SK-N-SH (cell line): ENCODE measurements around the gene RASAL2. TPM values are rescaled to one million over a fixed set of nuclear protein-coding genes. Genes with fewer than 3 reads are reported as not detected.

Experiments used
- CTCF ChIA-PET: fragments of 300-600, 350-600 bp; formaldehyde crosslinking; extraction: SDS; loops from one replicate; lab custom pipeline; 2021; lab: Yijun Ruan, JAX
- POLR2A ChIA-PET: fragments of 350-600 bp; sonication (Branson Sonifier 250); formaldehyde crosslinking; extraction: SDS; loops from one replicate; lab custom pipeline; 2020; ENCODE audit warnings: antibody characterized with exemption, inconsistent platforms; lab: Yijun Ruan, JAX
- DNase-seq: peaks from one replicate; pipeline ENCODE4 v3.0.0; 2012
- H2AFZ ChIP-seq: fragments of 200-600 bp; sonication (generic); 2 replicates; pipeline ENCODE4 v1.8.1; 2016; ENCODE audit warnings: antibody characterized with exemption, mild to moderate bottlenecking, low read depth
- H3F3A ChIP-seq: fragments of 200-600 bp; sonication (generic); replicated peaks from 2 replicates; pipeline ENCODE3; 2016; ENCODE audit warnings: antibody characterized with exemption, mild to moderate bottlenecking; ENCODE audit not compliant: insufficient read depth
- H3K27ac ChIP-seq, 2 experiments: fragments of 200-500 bp in 1 of 2; fragments of 200-600 bp in 1 of 2; sonication (Bioruptor generic) in 1 of 2; sonication (generic), shearing (Covaris generic) in 1 of 2; 2 replicates each; pipeline versions ENCODE4 v1.5.1 to v1.6.1; 2014 to 2016; ENCODE audit warnings: low read depth in 2 of 2, inconsistent platforms in 1 of 2, low read length in 1 of 2, mild to moderate bottlenecking in 1 of 2, mixed read lengths in 1 of 2
- H3K27me3 ChIP-seq: fragments of 200-600 bp; sonication (generic), shearing (Covaris generic); 2 replicates; pipeline ENCODE4 v1.6.1; 2016; ENCODE audit warnings: mixed run types; ENCODE audit not compliant: insufficient read depth
- H3K36me3 ChIP-seq, 2 experiments: fragments of 200-500 bp in 1 of 2; fragments of 200-600 bp in 1 of 2; sonication (Bioruptor generic) in 1 of 2; sonication (generic) in 1 of 2; replicated peaks in 1 of 2; 2 replicates each; pipeline versions ENCODE3 to v1.5.1; 2014 to 2016; ENCODE audit warnings: low read length in 1 of 2, mild to moderate bottlenecking in 1 of 2; ENCODE audit not compliant: insufficient read depth in 2 of 2, control insufficient read depth in 1 of 2
- H3K4me1 ChIP-seq, 2 experiments: fragments of 200-500 bp in 1 of 2; fragments of 200-600 bp in 1 of 2; sonication (Bioruptor generic) in 1 of 2; sonication (generic), shearing (Covaris generic) in 1 of 2; 2 replicates each; pipeline versions ENCODE4 v1.5.1 to v1.6.1; 2014 to 2016; ENCODE audit warnings: low read depth in 1 of 2, low read length in 1 of 2, mixed run types in 1 of 2; ENCODE audit not compliant: insufficient read depth in 2 of 2, control insufficient read depth in 1 of 2
- H3K4me2 ChIP-seq: fragments of 200-600 bp; sonication (generic), shearing (Covaris generic); 2 replicates; pipeline ENCODE4 v1.6.1; 2017; ENCODE audit warnings: mixed run types
- H3K4me3 ChIP-seq, 2 experiments: fragments of 200-500 bp in 1 of 2; fragments of 200-600 bp in 1 of 2; sonication (Bioruptor generic) in 1 of 2; sonication (generic), shearing (Covaris generic) in 1 of 2; 2 replicates each; pipeline versions ENCODE4 v1.5.1 to v1.8.1; 2014 to 2016; ENCODE audit warnings: low read depth in 2 of 2, inconsistent platforms in 1 of 2, low read length in 1 of 2, mild to moderate bottlenecking in 1 of 2, mixed read lengths in 1 of 2, moderate library complexity in 1 of 2
- H3K79me2 ChIP-seq: fragments of 200-600 bp; sonication (generic); 2 replicates; pipeline ENCODE4 v1.8.1; 2017; ENCODE audit warnings: mild to moderate bottlenecking; ENCODE audit not compliant: insufficient read depth
- H3K9ac ChIP-seq: fragments of 200-600 bp; sonication (generic); 2 replicates; pipeline ENCODE4 v1.6.1; 2017; ENCODE audit warnings: mixed run types
- H3K9me2 ChIP-seq: fragments of 200-600 bp; sonication (generic); 2 replicates; pipeline ENCODE4 v1.6.1; 2017; ENCODE audit warnings: mixed run types
- H3K9me3 ChIP-seq: fragments of 200-600 bp; sonication (generic); 2 replicates; pipeline ENCODE4 v1.6.1; 2017; ENCODE audit warnings: mixed run types, mild to moderate bottlenecking, moderate library complexity
- H4K20me1 ChIP-seq: fragments of 200-600 bp; sonication (generic); 2 replicates; pipeline ENCODE4 v1.6.1; 2017; ENCODE audit warnings: mild to moderate bottlenecking, mixed run types; ENCODE audit not compliant: insufficient read depth
- ELF1 ChIP-seq: IDR thresholded peaks from 2 replicates; pipeline ENCODE4 v1.4.0; 2012
- FOXM1 ChIP-seq: IDR thresholded peaks from 2 replicates; pipeline ENCODE4 v1.4.0; 2012; ENCODE audit warnings: low read depth, mild to moderate bottlenecking
- GATA2 ChIP-seq: sonication (generic); formaldehyde crosslinking; IDR thresholded peaks from 2 replicates; pipeline ENCODE4 v1.5.0; 2020; ENCODE audit warnings: mild to moderate bottlenecking, missing genetic modification reagents
- POLR2AphosphoS5 ChIP-seq: IDR thresholded peaks from 2 replicates; pipeline ENCODE4 v1.6.1; 2012; ENCODE audit warnings: low read depth, low read length
- SIN3A ChIP-seq: IDR thresholded peaks from 2 replicates; pipeline ENCODE4 v1.6.1; 2012; ENCODE audit warnings: low read depth, mild to moderate bottlenecking, low read length, moderate library complexity, borderline replicate concordance
- SMC3 ChIP-seq: IDR thresholded peaks from 2 replicates; pipeline ENCODE4 v1.6.1; 2012; ENCODE audit warnings: low read depth, low read length, improper control_type of control experiment
- TCF12 ChIP-seq: IDR thresholded peaks from 2 replicates; pipeline ENCODE4 v1.4.0; 2012
- YY1 ChIP-seq: IDR thresholded peaks from 2 replicates; pipeline ENCODE4 v1.4.0; 2012; ENCODE audit warnings: low read depth, mild to moderate bottlenecking
- WGBS: methylation state at CpG from one replicate; pipeline ENCODE4 v1.1.6; 2017; ENCODE audit warnings: low lambda C conversion rate; 5-methylcytosine and 5-hydroxymethylcytosine counted together
- polyA plus RNA-seq, 3 experiments: library from polyadenylated mRNA; depleted of rRNA; stranded (reverse); fragments of >200 nt; gene quantifications; 2 replicates each; pipeline ENCODE4 v1.2.3, GENCODE V29; 2012
- TF ChIP-seq, protein P1 (sequence below): fragments of 150-350 bp; IDR thresholded peaks from 2 replicates; pipeline ENCODE4 v1.6.1; 2016; ENCODE audit warnings: mild to moderate bottlenecking, low read depth, low read length
- TF ChIP-seq, protein P2 (sequence below): IDR thresholded peaks from 2 replicates; pipeline ENCODE4 v1.6.1; 2012; ENCODE audit warnings: mild to moderate bottlenecking, low read depth, low read length, moderate library complexity
- TF ChIP-seq, protein P3 (sequence below): IDR thresholded peaks from 2 replicates; pipeline ENCODE4 v1.4.0; 2012; ENCODE audit warnings: low read depth

Gene RASAL2
- polyA plus RNA-seq, 1 of the 3 experiments (the other 2 are of a cell fraction), result 6.9 TPM

DNA sequence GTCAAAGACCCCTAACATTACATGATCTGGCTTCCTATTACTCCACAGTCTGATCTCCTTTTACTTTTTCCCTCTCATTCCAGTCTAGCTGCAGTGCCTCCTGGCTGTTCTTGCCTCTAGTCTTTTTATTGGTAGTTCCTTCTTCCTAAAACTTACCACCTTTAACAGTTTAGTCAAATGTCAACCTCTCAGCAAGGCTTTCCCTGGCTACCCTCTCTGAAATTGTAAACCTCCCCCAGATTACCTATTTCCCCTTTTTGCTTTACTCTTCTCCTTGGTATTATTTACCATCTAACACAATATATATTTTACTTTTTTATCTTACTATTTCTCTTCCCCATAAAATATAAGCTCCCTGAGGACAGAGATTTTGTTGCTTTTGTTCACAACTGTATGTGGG, 273.2 kb downstream of the RASAL2 start:
- peaks cover 23% of the 10 kb centered on the region for H3K79me2 ChIP-seq
- H3K9me2 ChIP-seq, result no peaks in the 10 kb centered on the region
- ChIA-PET POLR2A (no interaction called here), CTCF (no interaction called here)
- H3K4me2 ChIP-seq, result no peak overlapping the region
- H2AFZ ChIP-seq, result no peak overlapping the region
- H4K20me1 ChIP-seq, result no peaks in the 10 kb centered on the region
- DNase-seq, result no peak
- TF ChIP-seq, protein P1, sequence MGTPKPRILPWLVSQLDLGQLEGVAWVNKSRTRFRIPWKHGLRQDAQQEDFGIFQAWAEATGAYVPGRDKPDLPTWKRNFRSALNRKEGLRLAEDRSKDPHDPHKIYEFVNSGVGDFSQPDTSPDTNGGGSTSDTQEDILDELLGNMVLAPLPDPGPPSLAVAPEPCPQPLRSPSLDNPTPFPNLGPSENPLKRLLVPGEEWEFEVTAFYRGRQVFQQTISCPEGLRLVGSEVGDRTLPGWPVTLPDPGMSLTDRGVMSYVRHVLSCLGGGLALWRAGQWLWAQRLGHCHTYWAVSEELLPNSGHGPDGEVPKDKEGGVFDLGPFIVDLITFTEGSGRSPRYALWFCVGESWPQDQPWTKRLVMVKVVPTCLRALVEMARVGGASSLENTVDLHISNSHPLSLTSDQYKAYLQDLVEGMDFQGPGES, result no peak
- no peak for TF ChIP-seq FOXM1
- TF ChIP-seq, protein P2, sequence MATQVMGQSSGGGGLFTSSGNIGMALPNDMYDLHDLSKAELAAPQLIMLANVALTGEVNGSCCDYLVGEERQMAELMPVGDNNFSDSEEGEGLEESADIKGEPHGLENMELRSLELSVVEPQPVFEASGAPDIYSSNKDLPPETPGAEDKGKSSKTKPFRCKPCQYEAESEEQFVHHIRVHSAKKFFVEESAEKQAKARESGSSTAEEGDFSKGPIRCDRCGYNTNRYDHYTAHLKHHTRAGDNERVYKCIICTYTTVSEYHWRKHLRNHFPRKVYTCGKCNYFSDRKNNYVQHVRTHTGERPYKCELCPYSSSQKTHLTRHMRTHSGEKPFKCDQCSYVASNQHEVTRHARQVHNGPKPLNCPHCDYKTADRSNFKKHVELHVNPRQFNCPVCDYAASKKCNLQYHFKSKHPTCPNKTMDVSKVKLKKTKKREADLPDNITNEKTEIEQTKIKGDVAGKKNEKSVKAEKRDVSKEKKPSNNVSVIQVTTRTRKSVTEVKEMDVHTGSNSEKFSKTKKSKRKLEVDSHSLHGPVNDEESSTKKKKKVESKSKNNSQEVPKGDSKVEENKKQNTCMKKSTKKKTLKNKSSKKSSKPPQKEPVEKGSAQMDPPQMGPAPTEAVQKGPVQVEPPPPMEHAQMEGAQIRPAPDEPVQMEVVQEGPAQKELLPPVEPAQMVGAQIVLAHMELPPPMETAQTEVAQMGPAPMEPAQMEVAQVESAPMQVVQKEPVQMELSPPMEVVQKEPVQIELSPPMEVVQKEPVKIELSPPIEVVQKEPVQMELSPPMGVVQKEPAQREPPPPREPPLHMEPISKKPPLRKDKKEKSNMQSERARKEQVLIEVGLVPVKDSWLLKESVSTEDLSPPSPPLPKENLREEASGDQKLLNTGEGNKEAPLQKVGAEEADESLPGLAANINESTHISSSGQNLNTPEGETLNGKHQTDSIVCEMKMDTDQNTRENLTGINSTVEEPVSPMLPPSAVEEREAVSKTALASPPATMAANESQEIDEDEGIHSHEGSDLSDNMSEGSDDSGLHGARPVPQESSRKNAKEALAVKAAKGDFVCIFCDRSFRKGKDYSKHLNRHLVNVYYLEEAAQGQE, result no peak
- TF ChIP-seq YY1, result no peak
- TF ChIP-seq SIN3A, result no peak
- TF ChIP-seq, protein P3, sequence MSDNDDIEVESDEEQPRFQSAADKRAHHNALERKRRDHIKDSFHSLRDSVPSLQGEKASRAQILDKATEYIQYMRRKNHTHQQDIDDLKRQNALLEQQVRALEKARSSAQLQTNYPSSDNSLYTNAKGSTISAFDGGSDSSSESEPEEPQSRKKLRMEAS, result no peak
- TF ChIP-seq ELF1, result no peak
- no peak for TF ChIP-seq POLR2AphosphoS5
- TF ChIP-seq SMC3, result no peak
- TF ChIP-seq GATA2, result no peak
- H3F3A ChIP-seq, result no peaks in the 10 kb centered on the region
- no peaks in the 10 kb centered on the region for H3K36me3 ChIP-seq
- no peak overlapping the region for H3K9ac ChIP-seq
- H3K27me3 ChIP-seq, result no peaks in the 10 kb centered on the region
- no peak overlapping the region for H3K4me3 ChIP-seq
- H3K4me1 ChIP-seq, result no peaks in the 10 kb centered on the region; a peak in 1 of 4 replicates
- H3K9me3 ChIP-seq, result no peaks in the 10 kb centered on the region
- H3K27ac ChIP-seq, result no peak overlapping the region

DNA sequence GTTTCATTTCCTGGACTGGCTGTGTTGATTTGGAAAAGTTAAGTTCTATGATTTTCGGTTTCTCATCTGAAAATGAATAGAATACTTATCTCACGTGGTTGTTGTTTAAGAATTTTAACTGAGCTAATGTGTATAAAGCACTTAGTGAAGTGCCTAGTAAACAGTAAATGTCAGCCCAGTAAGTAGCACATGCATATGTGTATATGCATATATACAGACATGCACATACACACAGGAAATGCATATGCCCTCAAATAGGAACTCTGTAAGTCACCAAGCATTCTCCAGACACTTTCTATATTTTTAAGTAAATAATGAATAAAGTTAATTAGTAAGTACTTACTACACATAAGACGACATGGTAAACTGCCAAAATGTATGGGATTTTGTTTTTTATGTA, 274.3 kb downstream of the RASAL2 start:
- Histone ChIP-seq H3K27me3 (no peaks in the 10 kb centered on the region), H3K9me2 (no peaks in the 10 kb centered on the region), H3K36me3 (no peaks in the 10 kb centered on the region), H3K9ac (no peak overlapping the region), H3K4me1 (no peaks in the 10 kb centered on the region; a peak in 1 of 4 replicates), H3K79me2 (peaks cover 22% of the 10 kb centered on the region), H4K20me1 (no peaks in the 10 kb centered on the region), H3K4me3 (no peak overlapping the region), H3F3A (peaks cover 3% of the 10 kb centered on the region), H3K9me3 (no peaks in the 10 kb centered on the region), H2AFZ (no peak overlapping the region), H3K27ac (no peak overlapping the region), H3K4me2 (no peak overlapping the region)
- ChIA-PET CTCF (no interaction called here), POLR2A (no interaction called here)
- no peak for TF ChIP-seq TCF12
- no peak for DNase-seq
- WGBS, result 91% methylated on average over 3 of the region's 3 CpGs
